HG02973 (cell line): ENCODE measurements around the gene NXPH3.

Experiments
- ATAC-seq: cut with Tn5 transposase; IDR thresholded peaks from one replicate; pipeline ENCODE4 v1.9.1; 2021; ENCODE audit warnings: moderate library complexity; ENCODE audit not compliant: unreplicated experiment

NXPH3 gene

DNA sequence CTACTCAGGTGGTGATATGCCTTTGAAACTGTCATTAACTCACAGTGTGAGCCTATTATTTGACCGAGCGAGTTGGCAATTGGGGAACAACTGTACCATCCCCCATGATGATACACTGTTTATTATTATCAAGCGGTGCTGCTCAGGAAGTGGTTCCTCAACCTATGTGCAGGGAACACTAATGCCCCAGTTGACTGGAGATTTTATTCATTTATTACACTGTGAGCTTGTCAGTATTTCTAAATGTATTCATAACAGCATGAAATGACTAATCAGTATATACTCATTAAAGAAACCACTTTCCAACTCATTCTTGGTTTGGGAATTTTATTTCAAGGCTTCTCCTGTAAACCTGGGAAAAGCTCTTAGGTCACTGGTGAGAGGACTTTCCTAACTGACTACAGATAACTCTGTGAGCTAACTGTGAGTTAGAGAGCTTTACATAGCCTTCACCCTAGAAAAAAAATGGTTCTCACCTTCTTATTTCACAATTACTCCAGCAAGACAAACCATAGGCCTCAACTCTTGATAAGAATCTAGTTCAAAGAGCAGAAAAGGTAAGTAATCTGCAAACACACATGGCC lies 42.4 kb downstream of the NXPH3 start:
- ATAC-seq = no peak

DNA sequence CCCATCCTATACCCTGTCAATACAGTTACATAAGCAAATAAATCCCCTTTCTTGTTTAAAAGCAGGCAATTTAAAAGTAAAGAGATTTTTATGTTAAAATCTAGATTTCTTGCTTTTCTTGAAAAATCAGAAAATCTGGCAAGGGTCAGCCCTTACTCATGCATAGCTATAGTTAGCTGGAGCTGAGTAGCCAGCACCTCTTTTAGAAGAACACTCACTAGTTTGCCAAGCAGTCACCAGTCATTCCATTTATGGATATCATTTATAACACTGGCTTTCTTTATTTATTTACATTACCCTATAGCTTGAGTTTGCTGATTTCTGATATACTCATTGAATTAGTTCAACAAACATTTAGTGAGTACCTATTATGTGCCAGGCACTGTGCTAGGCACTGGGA lies 45.7 kb downstream of the NXPH3 start:
- ATAC-seq = no peak

DNA sequence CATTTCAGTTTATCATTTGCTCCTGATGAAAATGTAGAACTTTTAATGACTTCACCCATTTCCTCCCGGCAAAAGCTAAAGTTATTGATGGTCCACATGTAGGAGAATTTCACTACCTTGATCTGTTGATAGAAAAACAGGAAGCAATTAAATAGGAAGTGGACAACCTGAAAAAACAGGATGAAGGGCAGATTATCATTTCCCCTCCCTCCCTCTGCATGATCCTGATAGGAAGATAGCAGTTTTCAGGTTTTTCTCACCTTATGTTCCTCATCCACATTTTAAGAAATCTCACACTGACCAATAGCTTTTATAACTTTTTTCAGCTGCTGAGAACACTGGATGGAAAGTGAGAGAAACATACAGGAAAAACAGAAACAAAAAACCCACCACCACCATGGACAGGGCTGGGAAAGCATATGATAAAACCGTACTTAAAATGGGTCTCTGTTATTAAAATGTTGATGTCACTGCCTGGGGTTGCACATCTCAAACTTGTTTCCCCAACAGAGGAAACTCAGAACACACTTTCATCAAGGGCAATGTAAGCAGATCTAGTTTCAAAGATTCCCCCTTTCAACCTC lies 46.4 kb downstream of the NXPH3 start:
- ATAC-seq = no peak

GRCh38 chr17:49624896-49625295 lies 49.2 kb downstream of the NXPH3 start:
- ATAC-seq = no peak

- ATAC-seq = no peak
Measured at GRCh38 chr17:49629447-49629846, 53.8 kb downstream of the NXPH3 start.

DNA sequence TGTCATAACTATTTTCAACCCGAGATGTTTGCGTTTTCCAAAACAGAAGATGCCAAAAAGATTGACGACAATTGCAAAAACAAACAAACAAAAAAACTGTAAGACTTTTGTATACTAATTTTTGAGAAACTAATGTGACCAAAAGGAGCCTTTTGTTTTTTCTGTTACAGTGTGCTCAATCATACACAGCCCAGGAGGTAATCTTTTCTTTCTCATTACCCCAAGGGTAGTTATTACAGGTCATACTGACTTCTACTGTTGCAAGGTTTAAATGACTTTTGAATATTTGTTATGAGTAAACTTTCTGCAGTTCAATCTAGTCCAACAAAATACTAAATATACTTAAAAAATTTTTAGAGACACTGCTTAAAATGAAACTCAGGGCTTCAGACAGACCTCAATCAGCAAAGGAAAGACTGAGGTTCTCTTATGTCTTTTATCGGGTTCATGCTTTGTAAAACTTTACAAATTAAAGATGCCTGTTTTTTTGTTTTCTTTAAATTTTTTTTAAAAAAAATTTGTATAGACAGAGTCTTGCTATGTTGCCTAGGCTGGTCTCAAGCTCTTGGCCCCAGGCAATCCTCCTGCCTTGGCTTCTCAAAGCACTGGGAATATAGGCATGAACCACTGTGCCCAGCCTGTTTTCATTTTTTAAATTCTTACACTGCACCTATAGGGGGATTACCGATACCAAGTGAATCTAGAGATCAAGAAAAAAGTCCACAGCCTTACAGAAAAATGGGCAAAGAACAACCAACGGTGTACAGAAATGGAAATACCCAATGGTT lies 54.6 kb downstream of the NXPH3 start:
- ATAC-seq = no peak

DNA sequence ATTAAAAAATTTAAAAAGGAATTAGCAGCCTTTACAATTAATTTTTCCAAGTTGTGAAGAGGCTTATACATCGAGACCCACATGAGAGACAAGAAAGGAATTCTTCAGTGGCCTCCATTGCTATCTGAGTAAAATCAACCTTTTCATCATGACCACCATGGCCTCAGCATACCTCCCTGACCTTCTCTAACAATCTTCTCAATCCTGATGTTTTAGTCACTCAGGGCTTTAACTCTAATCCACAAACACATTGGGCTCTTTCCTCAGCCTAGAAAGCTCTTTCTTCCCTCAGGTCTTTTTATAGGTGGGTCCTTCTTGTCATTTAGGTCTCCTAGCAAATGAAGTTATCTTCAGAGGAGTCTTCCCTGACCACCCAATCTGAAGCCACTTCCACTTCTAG lies 55.8 kb downstream of the NXPH3 start:
- no peak for ATAC-seq
